HG02840 (cell line): ENCODE data around the gene SPO11.
A peak's percentile ranks its signal among the peaks of the same experiment; 100 is the strongest.

Experiments
- ATAC-seq: cut with Tn5 transposase; IDR thresholded peaks from one replicate; pipeline ENCODE4 v1.9.1; 2021; ENCODE audit warnings: mild to moderate bottlenecking, moderate library complexity, moderate number of reproducible peaks; ENCODE audit not compliant: unreplicated experiment, low FRiP score

SPO11 gene

GRCh38 chr20:57388953-57389694 is 59.5 kb downstream of the SPO11 start:
- no peak for ATAC-seq

GRCh38 chr20:57389695-57390603 is 60.3 kb downstream of the SPO11 start:
- ATAC-seq = no peak

- peak; percentile 54 for ATAC-seq
Measured at GRCh38 chr20:57390604-57391438, 61.2 kb downstream of the SPO11 start, which contains the start of gene RBM38. Gene RBM38, plus strand, starts transcription at chr20:57391396. Its CDS starts 186 bp downstream, at chr20:57391582.

- peak; percentile 8 for ATAC-seq
Measured at GRCh38 chr20:57391439-57392301, 62.1 kb downstream of the SPO11 start.

GRCh38 chr20:57392512-57393271 is 63.1 kb downstream of the SPO11 start:
- no peak for ATAC-seq
